HG03571 (cell line): Measurements from ENCODE around the gene DRICH1.
"Not testable (repeated sequence)": the region's sequence is repeated elsewhere in the genome, so short reads cannot be mapped to it uniquely, and the experiment has no call there.

Experiments
- ATAC-seq: cut with Tn5 transposase; IDR thresholded peaks from one replicate; pipeline ENCODE4 v1.9.1; 2021; ENCODE audit not compliant: unreplicated experiment

DRICH1 gene

DNA sequence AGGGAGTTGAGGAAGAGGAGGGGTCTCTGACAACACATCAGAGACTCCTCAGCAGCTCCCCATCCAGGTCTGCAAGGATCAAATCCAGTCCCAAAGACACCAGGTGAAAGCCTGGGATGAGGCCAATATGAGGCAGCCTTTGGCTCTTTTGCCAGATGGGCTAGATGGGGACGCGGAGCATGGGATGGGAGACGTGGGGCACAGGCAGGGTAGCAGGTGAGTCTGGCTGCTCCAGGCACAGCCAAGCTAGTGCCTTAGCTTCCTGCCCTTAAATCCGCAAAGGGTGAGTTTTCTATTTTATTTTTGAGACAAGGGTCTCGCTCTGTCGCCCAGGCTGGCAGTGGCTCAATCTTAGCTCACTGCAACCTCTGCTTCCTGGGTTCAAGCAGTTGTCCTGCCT lies 19.6 kb upstream of the DRICH1 start:
- ATAC-seq: no peak

DNA sequence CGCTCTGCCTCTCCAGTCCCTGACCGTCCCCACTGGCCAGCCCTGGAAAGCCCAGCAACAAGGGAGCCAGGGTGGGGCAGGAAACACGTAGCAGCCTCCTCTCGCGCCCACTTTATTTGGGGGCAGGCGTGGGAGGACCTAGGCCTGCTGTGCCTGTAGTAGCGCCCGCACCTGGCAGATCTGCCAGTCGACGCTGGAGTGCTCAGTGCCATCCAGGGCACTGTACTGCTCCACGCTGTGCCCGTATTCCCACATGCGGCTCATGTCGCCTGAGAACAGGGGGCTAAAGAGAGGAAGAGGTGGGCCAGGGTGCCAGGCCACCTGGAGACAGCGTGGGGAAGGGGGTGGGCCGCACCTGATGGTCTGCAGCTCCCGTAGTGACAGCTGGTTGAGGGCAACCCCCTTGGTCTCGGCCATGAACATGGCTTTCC lies 17.0 kb upstream of the DRICH1 start:
- ATAC-seq: no peak

DNA sequence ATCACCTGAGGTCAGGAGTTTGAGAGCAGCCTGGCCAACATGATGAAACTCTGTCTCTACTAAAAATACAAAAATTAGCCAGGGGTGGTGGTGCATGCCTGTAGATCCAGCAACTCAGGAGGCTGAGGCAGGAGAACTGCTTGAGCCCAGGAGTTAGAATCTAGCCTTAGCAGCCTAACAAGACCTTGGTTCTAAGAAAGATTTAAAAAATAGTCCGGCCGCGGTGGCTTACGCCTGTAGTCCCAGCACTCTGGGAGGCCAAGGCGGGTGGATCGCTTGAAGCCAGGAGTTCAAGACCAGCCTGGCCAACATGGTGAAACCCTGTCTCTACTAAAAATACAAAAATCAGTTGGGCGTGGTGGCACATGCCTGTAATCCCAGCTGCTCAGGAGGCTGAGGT lies 14.4 kb upstream of the DRICH1 start:
- not testable (repeated sequence) for ATAC-seq

DNA sequence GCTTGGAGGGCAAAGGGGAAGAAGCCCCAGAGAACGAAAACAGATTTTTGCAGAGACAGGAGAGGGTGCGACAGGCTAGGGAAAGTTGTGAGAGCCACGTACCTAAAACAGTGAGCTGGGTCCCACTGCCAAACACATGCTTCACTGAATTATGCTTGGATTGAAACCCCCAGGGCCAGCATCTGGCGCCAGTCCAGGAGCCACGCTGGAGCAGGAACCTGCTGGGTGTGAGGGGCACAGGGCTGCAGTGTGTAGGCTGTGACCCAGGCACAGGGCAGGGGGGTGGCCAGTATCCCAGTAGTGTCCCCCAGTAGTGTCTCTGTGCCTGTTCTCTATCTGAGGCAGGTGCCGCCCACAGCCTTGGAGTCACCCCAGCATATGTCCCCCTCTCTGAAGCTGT lies 8.1 kb upstream of the DRICH1 start:
- not testable (repeated sequence) for ATAC-seq

DNA sequence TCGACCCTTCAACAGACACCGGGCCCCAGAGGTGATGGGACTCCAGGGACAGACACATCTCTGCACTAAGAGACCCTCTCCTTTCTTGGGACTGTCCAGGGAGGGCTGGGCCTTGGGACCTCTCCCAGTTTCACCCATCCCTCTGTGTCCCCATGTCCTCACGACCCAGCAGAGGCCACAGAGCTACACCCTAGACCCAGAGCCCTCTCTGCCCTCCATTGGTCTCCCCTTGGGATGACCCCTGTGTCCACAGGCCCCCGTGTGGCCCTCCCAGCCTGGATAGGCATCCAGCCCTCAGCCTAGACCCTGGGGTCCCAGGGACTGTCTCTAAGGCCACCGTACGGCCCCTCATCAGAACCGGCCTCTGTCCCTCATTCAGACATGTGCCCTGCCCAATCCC lies 7.5 kb upstream of the DRICH1 start:
- ATAC-seq: no peak

DNA sequence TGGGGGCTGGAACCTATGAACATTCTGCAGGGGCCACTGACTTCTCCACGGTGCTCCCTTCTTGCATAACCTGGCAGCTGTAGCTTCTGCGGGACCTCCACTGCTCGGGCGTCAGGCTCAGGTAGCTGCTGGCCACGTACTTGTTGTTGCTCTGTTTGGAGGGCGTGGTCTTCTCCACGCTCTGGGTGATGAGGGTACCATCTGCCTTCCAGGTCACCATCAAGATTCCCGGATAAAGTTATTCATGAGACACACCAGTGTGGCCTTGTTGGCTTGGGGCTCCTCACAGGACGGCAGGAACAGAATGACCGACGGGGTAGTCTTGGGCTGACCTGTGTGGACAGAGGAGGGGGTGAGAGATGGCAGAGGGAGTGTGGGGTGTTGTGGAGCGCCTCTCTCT lies 6.5 kb upstream of the DRICH1 start:
- no peak for ATAC-seq

DNA sequence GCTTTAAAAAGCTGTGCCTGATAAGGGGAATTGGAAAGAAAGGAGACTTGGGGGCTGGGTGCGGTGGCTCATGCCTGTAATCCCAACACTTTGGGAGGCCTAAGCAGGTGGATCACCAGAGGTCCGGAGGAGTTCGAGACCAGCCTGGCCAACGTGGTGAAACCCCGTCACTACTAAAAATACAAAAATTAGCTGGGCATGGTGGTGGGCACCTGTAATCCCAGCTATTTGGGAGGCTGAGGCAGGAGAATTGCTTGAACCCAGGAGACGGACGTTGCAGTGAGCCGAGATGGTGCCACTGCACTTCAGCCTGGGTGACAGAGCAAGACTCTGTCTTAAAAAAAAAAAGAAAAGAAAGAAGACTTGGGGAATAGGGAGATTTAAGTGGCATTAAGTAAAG lies 3.2 kb upstream of the DRICH1 start:
- ATAC-seq: not testable (repeated sequence)

DNA sequence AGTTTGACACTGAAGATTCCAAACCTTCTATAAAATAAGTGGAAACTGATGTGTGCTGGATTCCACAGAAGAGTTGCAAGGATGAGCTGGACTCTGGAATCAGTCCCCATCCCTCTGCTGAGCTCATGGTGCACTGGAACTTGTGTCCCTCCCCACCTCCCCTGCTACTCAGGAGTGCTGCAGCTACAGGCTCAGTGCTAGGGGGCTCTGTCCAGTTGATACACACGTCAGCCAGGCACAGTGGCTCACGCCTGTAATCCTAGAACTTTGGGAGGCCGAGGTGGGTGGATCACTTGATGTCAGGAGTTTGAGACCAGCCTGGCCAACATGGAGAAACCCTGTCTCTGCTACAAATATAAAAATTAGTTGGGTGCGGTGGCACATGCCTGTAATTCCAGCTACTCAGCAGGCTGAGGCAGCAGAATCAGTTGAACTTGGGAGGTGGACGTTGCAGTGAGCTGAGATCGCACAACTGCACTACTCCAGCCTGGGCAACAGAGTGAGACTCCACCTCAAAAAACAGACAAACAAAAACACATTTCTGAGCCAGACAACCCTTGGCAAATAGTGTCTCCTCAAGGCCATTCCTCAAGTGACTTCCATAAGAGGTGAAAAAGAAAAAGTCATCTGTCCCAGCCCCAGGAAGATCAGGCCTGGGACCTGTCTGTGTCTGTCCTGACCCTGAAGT lies 3.9 kb downstream of the DRICH1 start:
- ATAC-seq: not testable (repeated sequence)

DNA sequence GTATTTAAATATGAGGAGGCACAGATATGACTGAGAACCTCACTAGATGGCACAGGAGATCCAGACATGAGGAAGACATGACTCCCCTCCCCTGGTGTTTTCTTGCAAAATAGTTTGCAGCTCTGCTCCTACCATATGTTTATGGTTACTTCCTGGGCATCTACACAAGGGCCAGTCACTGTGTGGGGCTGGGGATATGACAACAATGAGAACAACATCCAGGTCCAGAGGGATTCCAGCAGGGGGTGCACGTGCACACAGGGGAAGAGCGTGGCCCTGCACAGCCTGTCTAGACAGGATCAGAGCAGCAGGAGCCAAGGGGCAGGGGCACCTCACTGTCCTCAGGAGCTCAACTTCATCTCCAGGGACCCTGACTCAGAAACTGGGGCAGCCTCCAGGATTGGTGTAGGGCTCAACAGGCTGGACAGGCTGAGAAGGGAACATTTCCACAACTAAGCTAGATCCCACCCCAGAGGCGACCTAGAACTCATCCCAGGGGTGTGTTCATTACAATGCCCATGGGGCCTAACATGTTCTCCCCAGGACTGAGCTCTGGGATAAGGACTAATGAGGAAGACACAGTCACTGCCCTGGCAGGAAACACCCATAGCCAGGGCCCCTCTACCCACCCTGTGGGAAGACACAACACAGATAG lies 4.6 kb downstream of the DRICH1 start:
- ATAC-seq: not testable (repeated sequence)

DNA sequence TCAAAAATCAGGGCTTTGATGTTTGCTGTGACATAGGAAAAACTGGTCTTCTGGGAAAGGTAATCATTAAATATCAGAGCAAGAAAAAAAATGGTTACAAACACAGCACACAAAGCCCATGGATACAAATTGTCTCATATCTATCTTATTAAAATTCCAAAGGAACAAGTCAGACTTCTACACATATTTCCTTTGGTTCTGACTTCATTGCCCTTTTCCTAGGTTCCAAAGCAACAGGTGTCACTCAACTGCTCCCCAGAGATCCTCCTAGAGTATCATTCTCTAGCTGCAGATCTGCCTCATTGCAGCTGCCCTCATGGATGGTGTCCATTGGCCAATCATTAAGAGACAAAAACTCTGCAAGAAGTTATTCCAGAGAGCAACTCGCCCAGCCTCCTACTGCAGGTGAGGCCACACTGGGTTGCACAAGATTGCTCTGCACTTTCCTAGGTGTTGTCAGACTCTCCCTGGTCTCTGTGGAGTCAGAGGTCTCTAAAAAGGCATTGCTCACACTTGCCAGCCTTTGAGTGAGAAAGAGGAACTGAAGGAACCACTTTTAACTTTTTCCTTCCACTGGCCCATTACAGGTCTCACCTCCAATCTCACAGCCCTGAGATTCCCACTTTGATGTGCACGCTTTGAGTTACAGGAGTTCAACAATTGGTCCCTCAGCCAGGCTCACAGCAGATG lies 5.7 kb downstream of the DRICH1 start:
- no peak for ATAC-seq

DNA sequence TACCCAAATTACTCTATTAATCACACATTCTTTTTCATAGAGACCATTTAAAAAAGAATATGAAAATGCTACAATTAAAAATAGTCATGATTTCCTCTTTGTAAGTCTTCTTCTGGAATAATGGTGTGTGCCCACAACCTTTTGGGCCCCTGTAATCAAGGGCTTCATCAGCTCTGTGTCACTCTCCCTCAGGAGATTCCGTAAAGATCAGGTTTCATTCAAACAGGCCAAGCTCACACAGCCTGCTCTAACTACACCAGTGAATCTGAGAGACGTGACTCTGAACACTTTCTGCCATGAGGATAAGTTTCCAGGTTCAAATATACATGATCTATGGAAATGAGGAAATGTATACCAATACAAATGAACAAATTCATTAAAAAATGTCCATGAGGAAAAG lies 9.5 kb downstream of the DRICH1 start:
- no peak for ATAC-seq

DNA sequence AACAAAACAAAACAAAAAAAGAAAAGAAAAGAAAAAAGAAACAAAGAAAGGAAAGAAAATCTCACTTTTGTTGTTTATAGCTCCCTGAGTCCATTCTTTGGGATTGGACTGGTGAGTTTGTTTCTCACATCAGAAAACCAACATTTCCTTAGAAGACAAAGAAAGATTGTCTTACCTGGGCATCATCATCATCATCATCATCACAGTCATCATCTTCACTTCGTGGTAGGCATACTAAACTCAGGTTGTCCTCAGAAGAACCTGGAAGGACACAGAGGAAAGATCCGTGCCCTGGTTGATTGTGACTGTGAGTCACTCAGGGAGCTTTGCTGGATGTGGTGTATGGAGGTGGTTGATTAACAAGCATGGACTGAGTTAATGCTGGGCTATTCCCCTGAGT lies 10.2 kb downstream of the DRICH1 start:
- ATAC-seq: not testable (repeated sequence)

DNA sequence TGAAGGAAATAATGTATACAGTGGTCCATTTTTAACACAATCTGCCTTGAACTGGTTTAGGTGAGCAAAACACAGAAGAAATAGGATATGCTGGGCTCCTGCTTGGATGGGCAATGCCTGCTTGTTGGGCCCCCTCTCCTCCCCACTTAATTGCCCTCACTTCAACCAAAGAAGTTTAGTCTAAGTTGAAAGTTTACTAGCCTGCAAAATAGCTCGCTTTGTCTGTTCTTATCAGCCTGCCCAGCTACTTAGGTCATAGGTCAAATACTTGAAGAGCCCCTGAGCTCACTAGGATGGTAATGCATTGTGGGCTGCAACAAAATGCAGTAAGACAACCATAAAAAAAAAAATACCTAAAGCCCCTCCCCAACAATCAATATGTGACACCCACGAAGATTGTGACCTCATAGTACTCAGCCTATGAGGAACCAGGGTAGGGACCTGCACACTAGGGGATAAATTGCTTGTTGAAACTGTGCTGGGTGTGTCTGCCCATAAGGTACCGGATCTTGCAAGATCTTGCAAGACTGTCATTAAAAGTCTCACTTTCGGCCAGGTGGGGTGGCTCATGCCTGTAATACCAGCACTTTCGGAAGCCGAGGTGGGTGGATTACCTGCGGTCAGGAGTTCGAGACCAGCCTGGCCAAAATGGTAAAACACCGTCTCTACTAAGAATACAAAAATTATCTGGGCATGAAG lies 10.9 kb downstream of the DRICH1 start:
- ATAC-seq: no peak

DNA sequence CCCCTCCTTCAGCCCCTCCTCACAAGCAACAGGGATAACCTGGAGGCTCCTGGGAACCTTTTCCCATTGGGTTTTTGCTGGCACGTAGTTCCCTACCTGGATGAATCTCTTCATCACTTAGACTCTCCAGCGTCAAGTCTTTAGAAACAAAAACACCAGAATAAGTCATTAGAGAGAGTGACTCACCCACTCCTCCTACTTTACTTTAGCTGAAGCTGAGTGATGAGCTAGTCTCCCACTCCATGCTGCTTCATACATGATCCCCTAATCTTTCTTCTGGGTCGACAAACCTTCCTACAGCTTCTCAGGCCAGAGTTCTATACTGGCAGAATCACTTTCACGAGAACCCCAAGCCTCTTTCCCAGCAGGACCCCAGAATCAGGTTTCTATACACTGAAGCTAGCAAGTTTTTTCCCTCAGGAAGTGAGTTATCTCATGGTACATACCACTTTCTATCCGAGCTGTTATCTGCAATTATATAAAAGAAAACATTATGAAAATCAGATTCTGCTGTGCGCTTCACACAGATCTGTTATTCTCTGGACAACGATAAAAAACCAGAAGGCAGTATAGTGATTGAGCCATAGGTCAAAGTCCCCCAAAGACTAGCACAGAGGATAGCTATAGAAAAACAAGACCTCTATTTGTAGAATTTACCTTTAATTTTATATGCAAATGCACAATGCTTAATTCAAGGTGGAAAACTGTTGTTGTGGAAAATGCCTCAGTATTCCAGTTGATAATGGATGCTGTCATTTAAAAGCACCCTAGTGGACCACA lies 18.7 kb downstream of the DRICH1 start:
- no peak for ATAC-seq

DNA sequence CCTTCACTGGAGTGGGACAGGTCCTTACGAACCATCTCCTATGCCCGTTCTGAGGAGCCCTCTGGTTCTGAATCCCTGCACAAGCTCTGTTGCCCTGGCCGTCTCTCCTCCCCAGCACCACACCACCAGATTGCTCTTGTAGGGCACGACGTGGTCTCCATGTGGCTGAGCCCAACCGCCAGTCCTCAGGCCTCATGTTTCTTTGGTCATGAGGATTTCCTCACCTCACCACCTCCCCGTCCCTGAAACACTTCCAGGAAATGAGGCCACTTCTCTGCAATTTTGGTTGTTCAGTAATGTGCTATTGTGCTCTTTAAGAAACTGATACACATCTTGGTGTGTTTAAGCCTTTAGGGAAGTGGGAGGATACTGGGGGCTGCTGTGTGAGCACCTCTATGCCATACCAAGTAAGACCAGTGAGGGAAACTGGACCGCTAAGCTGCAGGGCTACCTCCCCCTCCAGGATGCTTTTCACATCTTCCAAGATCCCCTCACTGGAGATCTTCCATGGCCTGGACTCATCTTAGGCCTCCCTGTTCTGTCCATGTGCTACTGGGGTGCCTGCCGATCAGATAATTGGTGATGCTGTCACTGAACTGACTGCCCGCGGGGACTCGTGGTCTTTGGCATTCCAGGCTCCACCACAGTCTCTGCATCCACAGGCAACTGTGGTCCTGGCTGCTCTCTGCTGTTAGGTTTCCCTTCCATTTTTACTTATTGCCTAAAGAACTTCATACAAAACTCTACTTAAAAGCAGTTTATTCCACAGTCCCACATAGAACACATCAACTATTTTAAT lies 21.9 kb downstream of the DRICH1 start:
- ATAC-seq: no peak

DNA sequence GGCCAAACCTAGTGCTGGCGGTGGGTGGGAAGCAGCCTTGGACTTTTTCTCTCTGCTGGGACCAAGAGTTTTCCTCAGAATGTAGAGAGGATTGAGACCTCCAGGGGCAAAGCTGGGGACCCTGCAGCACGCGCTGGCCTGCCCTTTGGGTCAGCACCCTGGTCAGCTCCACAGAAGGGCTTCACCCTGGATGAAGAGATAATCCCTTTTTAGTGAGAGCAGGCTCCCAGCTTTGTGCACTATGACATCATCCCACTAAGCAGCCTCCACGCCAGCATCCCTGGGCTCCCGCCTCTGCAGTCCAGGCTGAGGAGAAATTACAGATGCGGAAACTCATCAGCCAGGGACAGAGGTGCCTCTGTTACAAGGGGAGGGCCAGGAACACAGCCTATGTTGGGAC lies 23.5 kb downstream of the DRICH1 start:
- ATAC-seq: no peak

DNA sequence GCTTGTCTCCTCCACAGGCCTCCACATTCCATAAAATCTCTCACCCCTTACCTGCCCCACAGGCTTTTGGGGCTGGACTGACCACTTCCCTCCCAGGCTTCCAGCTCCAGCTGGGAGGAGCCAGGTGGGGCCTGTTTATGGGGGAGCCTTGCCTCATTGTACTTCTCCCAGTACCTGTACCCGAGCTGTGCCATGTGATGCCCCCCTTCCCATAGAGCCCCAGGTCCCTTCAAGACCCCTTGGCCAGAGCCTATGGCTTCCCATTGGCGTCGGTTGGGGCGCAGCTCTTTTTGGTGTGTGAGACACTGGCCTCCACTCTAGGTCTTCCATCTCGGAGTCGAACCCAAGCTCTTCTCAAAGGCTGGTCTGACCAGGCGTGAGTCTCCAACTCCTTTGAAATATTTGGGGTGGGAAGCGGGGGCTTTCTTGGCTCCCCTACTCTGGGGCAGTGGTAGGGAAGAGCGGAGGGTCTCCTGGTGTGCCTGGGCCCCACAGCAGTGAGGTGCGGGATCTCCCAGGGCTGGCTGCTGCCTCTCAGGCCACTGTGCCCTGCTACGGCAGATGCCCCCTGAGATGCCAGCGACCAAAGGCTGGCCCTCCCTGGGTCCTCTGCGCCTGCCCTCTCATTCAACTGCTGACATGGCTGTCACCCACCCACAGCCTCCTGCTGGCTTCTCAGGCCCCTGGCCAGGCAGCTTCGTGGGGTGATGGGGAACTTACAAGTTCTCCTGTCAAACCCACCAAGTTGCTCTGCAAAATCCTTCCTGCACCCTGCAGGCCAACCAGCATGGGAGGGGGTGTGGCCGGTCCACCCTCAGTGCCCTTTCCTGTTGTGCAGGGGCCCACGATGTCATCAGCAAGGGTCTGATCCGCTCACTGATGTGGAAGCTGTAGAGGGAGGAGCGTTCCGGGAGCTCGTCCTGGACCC lies 25.7 kb downstream of the DRICH1 start:
- ATAC-seq: no peak

DNA sequence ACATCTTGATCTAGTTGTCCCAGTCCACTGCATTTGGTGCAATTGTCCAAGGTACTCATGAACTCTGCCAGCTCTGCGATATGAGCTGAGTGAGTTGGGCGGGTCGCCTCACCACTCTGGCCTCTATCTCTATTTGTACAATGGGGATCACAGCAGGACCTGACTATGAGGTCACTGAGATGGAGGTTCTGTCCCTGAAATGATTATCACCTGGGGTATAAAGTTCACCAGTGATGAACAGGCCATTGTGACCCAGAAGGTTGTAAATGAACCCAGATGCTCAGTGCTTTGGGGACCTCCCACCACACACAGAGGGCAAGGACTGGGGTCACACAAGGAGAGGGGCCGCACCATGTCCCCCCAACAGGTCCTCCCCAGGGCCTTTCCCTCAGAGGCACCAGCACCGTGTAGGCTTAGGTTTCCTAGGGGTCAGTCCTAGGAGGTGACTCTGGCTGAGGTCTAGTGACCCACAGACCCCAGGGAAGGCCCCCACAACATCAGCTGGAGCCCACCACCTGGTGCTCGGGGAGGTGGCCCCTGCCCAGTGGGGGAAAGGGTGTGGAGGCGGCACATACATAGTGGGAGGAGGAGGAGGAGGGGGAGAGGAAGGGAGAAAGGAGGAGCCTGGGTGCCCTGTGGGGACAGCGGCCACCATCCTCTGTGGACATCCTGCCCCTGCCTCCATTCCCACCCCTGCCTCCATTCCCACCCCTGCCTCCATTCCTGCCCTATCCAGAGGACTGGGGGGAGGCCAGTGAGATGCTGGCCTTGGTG lies 27.0 kb downstream of the DRICH1 start:
- ATAC-seq: no peak
